NCI-H1417 treated with DMSO at 0.1 percent for 48 hours (cell line): ENCODE measurements around the gene FZD2.
"Not testable (repeated sequence)": the region's sequence is repeated elsewhere in the genome, so short reads cannot be mapped to it uniquely, and the experiment has no call there.

Experiments
- DNase-seq: peaks from one replicate; lab custom pipeline; 2025; lab: John Stamatoyannopoulos, UW

The FZD2 gene

DNA sequence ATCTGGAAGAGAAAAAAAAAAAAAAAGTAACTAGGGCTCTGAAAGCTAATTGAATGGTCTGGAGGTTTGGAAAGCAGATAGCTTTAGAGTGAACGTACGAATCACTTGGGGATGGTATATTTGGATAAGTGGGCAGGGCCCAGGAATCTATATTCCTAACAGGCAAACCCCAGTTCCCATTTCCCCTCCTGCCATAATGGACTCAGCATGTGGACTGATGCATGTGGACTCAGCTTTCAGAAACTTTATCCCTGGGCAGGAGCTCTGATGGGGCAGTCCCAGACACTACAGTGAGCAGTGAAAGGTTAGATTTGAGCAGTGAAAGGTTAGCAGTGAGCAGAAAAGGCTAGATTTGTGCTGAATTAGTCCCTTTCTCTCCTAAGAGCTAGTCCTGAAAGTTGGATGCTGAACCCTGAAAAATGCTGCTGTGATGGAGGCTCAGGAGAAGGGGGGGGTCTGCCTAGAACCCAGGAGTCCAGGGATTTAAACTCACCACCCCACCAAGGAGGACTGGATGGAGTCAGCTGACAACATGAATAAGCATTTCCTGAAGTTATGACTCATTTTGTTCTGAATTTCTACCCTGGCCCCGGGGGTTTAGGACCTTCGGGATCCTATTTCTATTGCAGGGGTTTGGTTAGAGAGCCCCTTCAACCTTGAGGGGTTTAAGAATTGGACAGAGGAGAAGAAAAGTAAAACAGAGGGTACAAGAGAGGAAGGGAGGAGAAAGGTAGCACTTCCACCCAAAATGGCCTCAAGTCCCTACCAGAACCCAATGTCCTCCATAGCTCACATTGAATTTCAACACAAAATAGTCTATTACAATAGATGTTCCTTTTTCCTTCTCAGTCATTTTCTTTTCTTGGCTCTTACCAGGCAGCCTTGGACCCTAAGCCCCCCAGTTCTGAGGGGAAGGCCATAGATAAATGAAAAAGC, 10.3 kb upstream of the FZD2 start:
- no peak for DNase-seq

DNA sequence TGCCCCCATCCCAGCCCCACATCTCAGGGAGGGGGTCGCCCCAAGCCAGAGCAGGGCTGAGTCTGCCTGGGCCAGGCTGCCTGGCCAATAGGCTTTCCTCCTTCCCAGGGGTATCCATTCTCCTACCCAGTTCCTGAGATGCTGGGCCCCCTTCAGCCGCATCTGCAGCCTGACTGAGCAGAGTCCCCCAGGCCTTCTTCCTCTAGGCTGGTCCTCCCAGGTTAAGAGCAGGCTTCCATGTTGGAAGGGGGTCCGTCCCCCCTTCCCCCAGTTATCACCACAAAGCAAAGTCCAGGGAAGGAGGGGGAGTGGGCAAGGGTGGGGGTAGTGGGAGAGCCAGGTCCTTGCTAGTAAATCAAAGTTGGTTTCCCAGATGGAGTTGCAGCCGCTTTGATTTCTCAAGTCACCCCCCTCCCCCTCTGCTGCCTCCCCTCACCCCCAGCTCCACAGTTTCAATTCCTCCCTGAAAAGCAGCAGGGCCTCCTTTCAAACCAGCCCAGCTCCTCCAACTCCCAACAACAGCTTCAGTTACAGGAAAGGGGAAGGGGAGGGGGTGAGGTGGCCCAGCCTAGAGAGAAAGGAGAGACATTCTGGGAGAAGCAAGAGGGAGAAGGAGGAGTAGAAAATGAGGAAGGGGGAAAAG, 9.5 kb upstream of the FZD2 start:
- DNase-seq = no peak

DNA sequence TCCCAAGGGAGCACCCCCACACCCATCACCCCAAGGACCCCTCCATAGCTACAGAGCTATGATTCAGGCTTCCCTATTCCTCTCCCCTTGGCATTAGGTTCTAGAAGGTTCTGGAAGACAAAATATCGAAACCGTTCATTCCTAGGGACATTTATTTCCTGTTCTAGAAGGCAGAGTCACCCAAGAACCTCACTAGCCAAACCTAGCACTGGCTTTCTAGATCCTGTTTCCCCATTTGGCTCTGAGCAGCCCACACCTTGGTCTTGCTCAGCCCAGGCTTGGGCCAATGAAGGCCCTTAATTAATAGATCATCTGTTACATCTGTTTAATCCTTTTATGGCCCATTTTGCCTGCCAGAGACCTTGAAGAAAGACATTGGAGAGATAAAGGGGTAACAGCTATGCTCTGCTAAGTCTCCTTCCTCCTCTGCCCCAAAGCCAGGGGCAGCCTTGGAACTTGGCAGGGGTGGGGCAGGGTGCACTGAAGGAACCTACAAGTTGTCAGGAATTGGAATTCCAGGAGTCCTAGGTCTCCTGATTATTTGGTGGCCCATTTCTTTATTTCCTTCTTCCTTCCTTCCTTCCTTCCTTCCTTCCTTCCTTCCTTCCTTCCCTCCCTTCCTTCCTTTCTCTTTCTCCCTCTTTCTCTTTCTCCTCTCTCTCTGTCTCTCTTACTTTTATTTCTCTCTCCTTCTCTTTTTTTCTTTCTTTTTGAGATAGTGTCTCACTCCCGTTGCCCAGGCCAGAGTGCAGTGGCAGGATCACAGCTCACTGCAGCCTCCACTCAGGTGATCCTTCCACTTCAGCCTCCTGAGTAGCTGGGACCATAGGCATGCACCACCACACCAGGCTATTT, 8.7 kb upstream of the FZD2 start:
- DNase-seq = no peak

DNA sequence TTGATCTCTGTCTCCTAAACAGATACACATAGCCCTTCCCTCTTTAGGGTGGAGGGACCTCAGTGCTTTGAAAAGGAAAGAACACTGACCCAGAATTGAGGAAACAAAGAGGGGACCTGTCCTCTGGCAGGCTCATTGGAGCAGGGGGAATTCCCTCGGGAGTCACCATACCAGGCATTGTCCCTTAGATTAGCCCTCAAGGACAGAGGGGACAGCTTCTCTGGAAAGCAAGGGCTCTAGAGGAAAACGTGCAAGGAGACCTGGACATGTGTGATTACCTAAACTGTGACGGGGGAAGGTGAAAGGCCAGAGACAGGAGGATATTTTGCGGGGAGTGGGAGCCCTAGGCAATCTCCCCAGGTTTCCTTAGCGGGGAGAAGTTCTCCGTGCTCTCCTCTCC, 7.6 kb upstream of the FZD2 start:
- DNase-seq = no peak

DNA sequence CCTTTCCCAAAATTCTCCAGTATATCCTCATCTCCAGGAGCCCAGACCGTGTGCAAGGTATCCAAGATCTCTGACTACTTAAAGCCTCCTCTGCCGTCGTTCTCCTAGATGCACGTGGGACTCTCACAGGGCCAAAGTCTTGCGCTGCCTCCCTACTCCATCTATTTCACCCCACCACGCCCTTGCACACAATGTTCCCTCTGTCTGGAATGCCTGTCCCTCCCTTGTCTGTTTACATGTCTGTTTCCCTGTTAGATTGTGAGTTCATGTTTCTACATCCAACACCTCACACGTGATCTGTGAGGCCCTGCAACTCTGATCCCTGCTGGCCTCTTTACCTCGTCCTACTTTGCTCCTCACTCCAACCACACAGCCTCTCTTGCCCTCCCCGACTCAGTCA, 4.9 kb upstream of the FZD2 start:
- DNase-seq = no peak

DNA sequence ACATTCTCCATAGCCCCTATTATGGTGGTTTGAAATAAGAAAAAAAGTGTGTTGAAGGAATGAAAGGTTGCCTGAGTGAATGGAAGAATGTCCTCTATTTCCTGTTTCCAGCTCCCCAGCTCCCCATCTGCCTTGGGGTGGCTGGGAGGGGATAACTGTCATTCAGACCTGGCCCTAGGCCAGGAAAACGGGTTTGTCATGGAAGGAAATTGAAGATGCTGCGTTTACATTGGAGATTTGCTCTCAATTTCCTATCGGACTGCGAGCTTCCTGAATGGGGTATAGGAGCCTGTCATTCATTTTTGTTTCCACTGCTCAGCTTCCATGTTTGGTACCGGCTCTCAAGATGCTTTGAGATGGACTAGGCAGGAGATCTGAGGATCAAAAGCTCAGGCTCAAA, 2.2 kb upstream of the FZD2 start:
- no peak for DNase-seq

DNA sequence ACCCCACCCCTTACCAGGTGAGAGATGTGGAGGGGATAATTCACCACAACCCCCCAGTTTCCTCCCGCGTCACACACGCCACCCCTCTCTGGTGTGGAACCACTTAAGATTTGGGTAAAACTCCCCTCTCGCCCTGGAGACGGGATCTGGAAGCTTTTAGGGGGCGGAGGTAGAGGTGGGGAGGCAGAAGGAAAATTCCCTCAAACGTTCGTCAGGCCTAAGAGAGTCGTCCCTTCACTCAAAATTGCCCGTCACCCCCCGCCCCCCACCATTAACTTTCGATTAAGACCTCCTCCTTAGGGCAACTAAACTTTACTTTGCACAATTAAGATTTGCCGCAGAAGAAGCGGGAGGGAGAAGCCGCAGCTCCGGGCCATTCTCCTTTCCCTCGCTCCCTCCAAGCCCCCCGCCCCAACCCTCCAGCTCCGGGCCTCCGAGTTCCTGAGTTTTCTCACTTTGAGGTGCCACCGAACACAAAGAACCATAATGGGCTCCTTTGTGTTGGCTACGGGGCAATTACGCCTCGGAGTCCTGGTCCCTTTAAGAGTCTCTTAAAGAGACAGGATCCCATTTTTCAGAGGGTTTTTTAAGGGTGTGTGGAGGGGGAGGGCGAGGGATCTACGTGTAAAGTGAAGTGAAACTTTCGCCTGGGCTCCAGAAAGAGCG, 985 bp upstream of the FZD2 start:
- no peak for DNase-seq

DNA sequence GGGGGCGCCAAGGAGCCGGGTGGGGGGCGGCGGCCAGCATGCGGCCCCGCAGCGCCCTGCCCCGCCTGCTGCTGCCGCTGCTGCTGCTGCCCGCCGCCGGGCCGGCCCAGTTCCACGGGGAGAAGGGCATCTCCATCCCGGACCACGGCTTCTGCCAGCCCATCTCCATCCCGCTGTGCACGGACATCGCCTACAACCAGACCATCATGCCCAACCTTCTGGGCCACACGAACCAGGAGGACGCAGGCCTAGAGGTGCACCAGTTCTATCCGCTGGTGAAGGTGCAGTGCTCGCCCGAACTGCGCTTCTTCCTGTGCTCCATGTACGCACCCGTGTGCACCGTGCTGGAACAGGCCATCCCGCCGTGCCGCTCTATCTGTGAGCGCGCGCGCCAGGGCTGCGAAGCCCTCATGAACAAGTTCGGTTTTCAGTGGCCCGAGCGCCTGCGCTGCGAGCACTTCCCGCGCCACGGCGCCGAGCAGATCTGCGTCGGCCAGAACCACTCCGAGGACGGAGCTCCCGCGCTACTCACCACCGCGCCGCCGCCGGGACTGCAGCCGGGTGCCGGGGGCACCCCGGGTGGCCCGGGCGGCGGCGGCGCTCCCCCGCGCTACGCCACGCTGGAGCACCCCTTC, 484 bp downstream of the FZD2 start:
- no peak for DNase-seq

DNA sequence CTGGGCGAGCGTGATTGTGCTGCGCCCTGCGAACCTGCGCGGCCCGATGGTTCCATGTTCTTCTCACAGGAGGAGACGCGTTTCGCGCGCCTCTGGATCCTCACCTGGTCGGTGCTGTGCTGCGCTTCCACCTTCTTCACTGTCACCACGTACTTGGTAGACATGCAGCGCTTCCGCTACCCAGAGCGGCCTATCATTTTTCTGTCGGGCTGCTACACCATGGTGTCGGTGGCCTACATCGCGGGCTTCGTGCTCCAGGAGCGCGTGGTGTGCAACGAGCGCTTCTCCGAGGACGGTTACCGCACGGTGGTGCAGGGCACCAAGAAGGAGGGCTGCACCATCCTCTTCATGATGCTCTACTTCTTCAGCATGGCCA, 1.0 kb downstream of the FZD2 start:
- DNase-seq = no peak

DNA sequence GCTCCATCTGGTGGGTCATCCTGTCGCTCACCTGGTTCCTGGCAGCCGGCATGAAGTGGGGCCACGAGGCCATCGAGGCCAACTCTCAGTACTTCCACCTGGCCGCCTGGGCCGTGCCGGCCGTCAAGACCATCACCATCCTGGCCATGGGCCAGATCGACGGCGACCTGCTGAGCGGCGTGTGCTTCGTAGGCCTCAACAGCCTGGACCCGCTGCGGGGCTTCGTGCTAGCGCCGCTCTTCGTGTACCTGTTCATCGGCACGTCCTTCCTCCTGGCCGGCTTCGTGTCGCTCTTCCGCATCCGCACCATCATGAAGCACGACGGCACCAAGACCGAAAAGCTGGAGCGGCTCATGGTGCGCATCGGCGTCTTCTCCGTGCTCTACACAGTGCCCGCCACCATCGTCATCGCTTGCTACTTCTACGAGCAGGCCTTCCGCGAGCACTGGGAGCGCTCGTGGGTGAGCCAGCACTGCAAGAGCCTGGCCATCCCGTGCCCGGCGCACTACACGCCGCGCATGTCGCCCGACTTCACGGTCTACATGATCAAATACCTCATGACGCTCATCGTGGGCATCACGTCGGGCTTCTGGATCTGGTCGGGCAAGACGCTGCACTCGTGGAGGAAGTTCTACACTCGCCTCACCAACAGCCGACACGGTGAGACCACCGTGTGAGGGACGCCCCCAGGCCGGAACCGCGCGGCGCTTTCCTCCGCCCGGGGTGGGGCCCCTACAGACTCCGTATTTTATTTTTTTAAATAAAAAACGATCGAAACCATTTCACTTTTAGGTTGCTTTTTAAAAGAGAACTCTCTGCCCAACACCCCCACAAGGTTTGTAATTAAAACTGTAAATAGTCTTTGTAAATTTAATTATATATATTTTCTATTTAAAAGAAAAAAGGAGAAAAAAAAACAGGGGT, 1.7 kb downstream of the FZD2 start:
- no peak for DNase-seq

DNA sequence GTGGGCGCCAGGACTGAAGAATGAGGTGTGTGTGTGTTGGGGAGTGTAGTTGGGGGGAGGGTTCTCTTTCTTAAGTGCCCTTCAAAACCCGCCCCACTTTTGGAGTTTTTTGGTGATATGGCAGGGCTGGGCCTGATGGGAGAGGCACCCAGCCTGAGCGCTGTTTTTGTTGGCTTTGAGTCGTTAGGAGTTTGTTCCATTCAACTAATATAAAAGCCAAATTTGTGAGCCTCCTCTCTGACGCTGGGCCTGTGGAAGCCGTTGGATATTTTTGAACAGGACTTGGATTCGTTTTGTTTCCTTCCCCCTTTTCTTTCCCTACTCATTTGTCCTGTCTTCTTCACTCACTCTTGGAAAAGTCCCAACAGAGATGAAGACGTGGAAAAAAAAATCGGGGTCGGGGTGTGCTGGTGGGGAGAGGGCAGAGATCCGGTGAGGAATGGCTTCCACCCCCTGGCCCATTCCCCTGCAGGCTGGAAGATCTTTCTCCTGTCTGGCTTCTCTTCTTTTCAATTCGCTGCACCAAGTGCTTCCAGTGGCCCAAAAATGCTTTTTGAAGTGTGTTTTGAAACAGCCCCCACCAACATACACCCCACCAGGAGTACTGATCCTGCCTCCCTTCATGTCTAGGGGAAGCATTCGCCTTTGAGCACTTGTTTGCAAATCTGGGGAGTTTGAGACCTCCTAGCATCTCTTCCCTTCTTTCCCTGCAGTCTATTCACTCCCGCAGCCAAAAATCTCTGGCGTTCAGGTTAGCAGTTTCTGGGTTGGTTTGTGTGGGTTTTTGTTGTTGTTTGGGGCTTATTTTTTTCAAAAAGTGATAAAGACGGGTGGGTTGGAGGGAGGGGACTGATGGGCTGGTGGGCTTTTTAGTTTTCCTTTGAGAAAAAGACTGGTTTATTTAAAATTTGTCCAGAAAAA, 2.6 kb downstream of the FZD2 start:
- no peak for DNase-seq

DNA sequence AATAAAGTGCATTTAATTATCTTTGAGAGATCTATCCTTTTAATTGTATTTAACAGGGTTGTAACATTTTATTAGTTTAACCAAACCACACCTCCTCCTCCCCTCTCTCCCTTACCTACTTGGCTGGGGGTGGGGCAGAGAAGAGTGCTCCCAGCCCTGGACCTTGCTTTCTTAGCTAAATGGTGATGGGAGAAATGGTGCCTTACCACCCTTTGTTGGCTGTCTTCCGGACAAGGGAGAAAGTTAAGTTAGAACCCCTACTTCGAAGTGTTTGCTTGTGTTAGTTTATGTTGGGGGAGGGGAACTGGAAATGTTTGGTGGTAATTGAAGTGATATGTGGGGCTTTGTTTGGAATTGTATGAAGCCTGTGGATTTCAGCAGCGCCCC, 3.9 kb downstream of the FZD2 start:
- no peak for DNase-seq

DNA sequence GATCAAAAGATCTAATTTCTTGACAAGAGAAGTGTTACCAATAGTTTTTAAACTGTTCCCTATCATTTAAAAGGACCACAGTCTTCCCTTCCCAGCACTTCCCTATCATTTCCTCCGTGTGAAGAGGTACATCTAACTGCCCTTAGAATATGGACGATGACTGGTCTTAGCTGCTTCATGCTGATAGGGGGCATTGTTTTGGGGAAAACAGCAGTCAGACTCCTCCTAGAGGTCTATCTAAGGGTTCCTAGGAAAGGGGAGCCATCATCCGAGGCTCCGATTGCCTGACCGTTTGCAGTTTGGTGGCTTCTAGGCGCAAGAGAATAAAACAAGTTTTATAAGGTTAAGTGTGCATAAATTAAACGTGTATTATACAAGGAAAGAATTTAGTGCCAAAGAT, 7.1 kb downstream of the FZD2 start:
- DNase-seq = no peak

DNA sequence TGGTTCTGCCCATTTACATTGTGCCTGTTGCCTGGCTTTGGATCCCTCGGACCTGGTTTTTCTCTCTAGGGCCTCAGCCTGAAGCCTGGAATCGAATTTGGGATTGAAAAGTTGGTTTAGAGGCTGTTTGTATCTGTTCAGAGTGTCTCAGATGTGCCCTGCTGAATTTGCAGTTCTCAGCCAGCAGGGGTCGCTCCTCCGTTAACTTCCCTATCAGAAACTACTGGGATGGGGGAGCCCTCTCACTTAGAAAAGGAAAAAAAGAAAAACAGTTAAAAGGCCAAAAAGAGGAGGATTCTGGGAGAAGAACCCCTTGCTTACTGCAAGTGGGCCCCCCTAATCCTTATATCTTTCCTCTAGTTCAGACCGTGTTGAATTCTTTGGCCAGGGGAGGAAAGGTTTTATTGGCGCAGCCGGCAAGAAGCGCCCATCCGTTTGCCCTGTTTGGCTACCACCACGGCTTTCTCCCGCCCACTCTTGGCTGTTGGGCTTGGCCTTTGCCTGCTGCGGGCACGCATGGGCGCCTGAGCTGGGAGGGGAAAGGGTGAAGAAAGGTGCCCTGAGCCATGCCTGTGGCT, 8.7 kb downstream of the FZD2 start:
- no peak for DNase-seq

DNA sequence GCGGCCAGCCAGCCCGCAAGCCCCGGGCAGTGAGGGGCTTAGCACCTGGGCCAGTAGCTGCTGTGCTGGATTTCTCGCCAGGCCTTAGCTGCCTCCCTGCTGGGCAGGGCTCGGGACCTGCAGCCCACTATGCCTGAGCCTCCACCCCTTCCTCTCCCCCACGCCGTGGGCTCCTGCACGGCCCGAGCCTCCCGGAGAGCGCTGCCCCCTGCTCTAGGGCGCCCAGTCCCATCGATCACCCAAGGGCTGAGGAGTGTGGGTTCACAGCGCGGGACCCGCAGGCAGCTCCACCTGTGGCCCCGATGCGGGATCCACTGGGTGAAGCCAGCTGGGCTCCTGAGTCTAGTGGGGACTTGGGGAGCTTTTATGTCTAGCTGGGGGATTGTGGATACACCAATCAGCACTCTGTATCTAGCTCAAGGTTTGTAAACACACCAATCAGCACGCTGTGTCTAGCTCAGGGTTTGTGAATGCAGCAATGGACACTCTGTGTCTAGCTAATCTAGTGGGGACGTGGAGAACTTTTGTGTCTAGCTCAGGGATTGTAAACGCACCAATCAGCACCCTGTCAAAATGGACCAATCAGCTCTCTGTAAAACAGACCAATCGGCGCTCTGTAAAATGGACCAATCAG, 11.1 kb downstream of the FZD2 start:
- DNase-seq = not testable (repeated sequence)

DNA sequence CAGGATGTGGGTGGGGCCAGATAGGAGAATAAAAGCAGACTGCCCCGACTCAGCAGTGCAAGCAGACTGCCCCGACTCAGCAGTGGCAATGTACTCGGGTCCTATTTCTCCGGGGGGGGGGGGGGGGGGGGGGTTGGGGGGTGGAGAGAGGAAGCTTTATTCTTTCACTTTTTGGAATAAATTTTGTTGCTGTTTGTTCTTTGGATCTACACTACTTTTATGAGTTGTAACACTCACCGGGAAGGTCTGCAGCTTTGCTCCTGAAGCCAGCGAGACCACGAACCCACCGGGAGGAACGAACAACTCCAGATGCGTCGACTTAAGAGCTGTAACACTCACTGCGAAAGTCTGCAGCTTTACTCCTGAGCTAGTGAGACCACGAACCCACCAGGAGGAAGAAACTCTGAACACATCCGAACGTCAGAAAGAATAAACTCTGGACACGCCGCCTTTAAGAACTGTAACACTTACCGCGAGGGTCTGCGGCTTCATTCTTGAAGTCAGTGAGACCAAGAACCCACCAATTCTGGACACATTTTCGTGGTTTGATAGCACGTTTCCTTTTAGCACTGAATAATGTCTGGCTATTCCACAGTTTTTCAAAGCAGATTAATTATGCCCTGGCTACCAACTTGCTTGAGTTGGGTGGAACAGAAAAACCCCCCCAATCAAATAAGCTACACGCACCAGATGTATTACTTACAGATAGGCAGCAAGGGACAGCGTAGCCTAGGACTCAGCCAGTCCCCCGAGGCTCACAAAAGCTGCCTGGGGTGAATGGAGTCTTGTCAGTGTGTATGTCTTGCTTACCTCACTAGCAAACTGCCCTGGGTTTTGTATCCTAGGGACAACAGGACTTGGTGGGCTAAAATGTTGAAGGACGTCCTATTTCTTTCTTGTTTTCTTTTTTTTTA, 11.9 kb downstream of the FZD2 start:
- DNase-seq = no peak

DNA sequence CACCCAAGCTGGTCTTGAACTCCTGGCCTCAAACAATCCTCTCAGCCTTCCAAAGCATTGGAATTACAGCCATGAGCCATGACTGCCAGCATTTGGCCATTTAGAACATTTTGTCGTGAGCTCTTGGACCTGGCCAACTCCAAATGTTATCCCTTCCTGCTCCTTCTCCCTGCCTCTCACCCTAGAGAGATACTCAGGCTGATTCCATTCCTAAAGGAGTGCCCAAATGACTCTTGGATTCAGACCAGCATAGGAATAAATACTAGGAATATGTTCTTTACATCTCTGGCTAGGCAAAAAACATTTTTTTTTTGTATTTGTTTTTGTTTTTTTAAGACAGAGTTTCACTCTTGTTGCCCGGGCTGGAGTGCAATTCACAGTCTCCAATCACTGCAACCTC, 15.5 kb downstream of the FZD2 start:
- DNase-seq = no peak

DNA sequence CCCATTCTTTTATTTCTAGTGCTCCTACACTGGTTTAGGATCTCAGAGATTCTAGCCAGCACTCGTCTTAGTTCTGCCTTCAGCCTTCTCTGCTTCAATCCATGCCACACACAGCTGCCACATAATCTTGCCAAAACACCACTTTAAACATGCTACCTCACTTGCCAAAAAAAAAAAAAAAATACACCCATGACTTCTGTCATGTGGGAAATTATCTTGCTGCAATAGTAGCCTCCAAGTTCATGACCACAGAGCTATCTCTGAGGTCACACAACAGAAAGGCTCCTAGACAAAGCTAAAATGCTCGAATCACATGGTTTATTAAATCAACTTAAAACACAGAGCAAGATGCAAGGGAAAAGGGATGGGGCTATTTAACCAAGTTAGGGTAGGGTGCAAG, 18.1 kb downstream of the FZD2 start:
- DNase-seq = no peak
